HG02678 (cell line): ENCODE data around the gene ERFL.

Experiments used
- ATAC-seq: cut with Tn5 transposase; IDR thresholded peaks from one replicate; pipeline ENCODE4 v1.9.1; 2021; ENCODE audit warnings: mild to moderate bottlenecking, moderate library complexity; ENCODE audit not compliant: unreplicated experiment

Gene ERFL

GRCh38 chr19:41928221-41928683, at the start of gene ERFL:
TSS of gene ERFL (minus strand) at chr19:41928449. CDS start at chr19:41912919, 15,530 bp downstream.
- ATAC-seq, result no peak

- ATAC-seq, result no peak
Measured at GRCh38 chr19:41977916-41978315, 49.7 kb upstream of the ERFL start.

- ATAC-seq, result no peak
Measured at GRCh38 chr19:41974652-41975051, 46.4 kb upstream of the ERFL start.

- ATAC-seq, result no peak
Measured at GRCh38 chr19:41971363-41971762, 43.1 kb upstream of the ERFL start.

GRCh38 chr19:41969772-41970458, 41.7 kb upstream of the ERFL start:
- ATAC-seq, result no peak

- ATAC-seq, result no peak
Measured at GRCh38 chr19:41968751-41969595, 40.7 kb upstream of the ERFL start.

GRCh38 chr19:41967054-41967783, 39.0 kb upstream of the ERFL start:
- no peak for ATAC-seq

GRCh38 chr19:41965106-41965505, 36.9 kb upstream of the ERFL start:
- no peak for ATAC-seq

- no peak for ATAC-seq
Measured at GRCh38 chr19:41960973-41961372, 32.7 kb upstream of the ERFL start.

GRCh38 chr19:41959056-41960053, 31.1 kb upstream of the ERFL start, which contains the start of gene RABAC1:
TSS of gene RABAC1 (minus strand) at chr19:41959321. CDS start at chr19:41959292, 29 bp downstream.
- peak; percentile 85 for ATAC-seq

- peak; percentile 44 for ATAC-seq
Measured at GRCh38 chr19:41958367-41959055, 30.3 kb upstream of the ERFL start.

- ATAC-seq, result peak; percentile 35
Measured at GRCh38 chr19:41957838-41958366, 29.7 kb upstream of the ERFL start.

- ATAC-seq, result no peak
Measured at GRCh38 chr19:41957161-41957837, 29.1 kb upstream of the ERFL start.

GRCh38 chr19:41956621-41957020, 28.4 kb upstream of the ERFL start:
- no peak for ATAC-seq

- no peak for ATAC-seq
Measured at GRCh38 chr19:41955521-41955920, 27.3 kb upstream of the ERFL start.

GRCh38 chr19:41951686-41952172, 23.5 kb upstream of the ERFL start:
- ATAC-seq, result no peak

- ATAC-seq, result no peak
Measured at GRCh38 chr19:41947091-41947490, 18.8 kb upstream of the ERFL start.

- peak; percentile 76 for ATAC-seq
Measured at GRCh38 chr19:41945135-41945766, 17.0 kb upstream of the ERFL start.
